Suprapubic skin (tissue), 4 donors: ENCODE data around the gene NOSIP. TPM values are rescaled to one million over a fixed set of nuclear protein-coding genes. Genes with fewer than 3 reads are reported as not detected.

Experiments
- DNase-seq, 2 donors: peaks; one replicate each; pipeline ENCODE4 v3.0.0-alpha.2; 2019; ENCODE audit warnings: low spot score in 2 of 2
- H3K27ac ChIP-seq: fragments of 200-600 bp; sonication (generic); one replicate; pipeline ENCODE4 v1.5.1; 2019
- H3K27me3 ChIP-seq: fragments of 200-600 bp; sonication (generic); one replicate; pipeline ENCODE4 v1.5.1; 2019
- H3K36me3 ChIP-seq: fragments of 200-600 bp; sonication (generic); one replicate; pipeline ENCODE4 v1.5.1; 2019
- H3K4me1 ChIP-seq: fragments of 200-600 bp; sonication (generic); one replicate; pipeline ENCODE4 v1.5.1; 2019
- H3K4me3 ChIP-seq: fragments of 200-600 bp; sonication (generic); one replicate; pipeline ENCODE4 v1.5.1; 2019; ENCODE audit warnings: mild to moderate bottlenecking
- H3K9me3 ChIP-seq: fragments of 200-600 bp; sonication (generic); one replicate; pipeline ENCODE4 v1.5.1; 2019
- CTCF ChIP-seq, 2 donors: fragments of 200-600 bp in 1 of 2; fragments of 450-650 bp in 1 of 2; sonication (generic) in 1 of 2; IDR thresholded peaks; one replicate each; pipeline ENCODE4 v1.5.1; 2016 to 2019; ENCODE audit warnings: antibody characterized with exemption in 2 of 2, mild to moderate bottlenecking in 1 of 2, moderate library complexity in 1 of 2
- EP300 ChIP-seq: sonication (generic); formaldehyde crosslinking; IDR thresholded peaks from one replicate; pipeline ENCODE4 v1.6.1; 2017; ENCODE audit warnings: antibody characterized with exemption
- POLR2A ChIP-seq, 2 donors: fragments of 450-650 bp; IDR thresholded peaks; one replicate each; pipeline ENCODE4 v1.6.1; 2017; ENCODE audit warnings: antibody characterized with exemption in 2 of 2, mild to moderate bottlenecking in 2 of 2, moderate library complexity in 2 of 2
- POLR2AphosphoS5 ChIP-seq, 3 donors: sonication (generic); formaldehyde crosslinking; IDR thresholded peaks; one replicate each; pipeline ENCODE4 v1.6.1; 2017; ENCODE audit warnings: antibody characterized with exemption in 3 of 3
- WGBS: methylation state at CpG from one replicate; pipeline ENCODE4 v1.1.5; 2018; 5-methylcytosine and 5-hydroxymethylcytosine counted together
- total RNA-seq, 4 donors: library from RNA; depleted of rRNA; stranded (reverse); fragments of >200 nt; gene quantifications; one replicate each; pipeline ENCODE4 v1.1.0, GENCODE V29; 2016

The NOSIP gene
- total RNA-seq, 4 donors from 2014 or later = 42.5 to 85.6 (median 68.9) TPM

- Histone ChIP-seq H3K27ac (no peak overlapping the region), H3K9me3 (no peaks in the 10 kb centered on the region), H3K4me3 (no peak overlapping the region), H3K36me3 (peaks cover 77% of the 10 kb centered on the region), H3K4me1 (peaks cover 24% of the 10 kb centered on the region), H3K27me3 (no peaks in the 10 kb centered on the region)
- no peak for DNase-seq
- TF ChIP-seq EP300 (no peak), POLR2AphosphoS5 (IDR thresholded peaks at IDR 0.05) (no peak), CTCF (IDR thresholded peaks at IDR 0.05) (no peak)
- 96% methylated on average over 33 of the region's 65 CpGs for WGBS
These were observed 16.8 kb upstream of the NOSIP start for GRCh38 chr19:49596954-49597702.

GRCh38 chr19:49596407-49596806 is 16.1 kb upstream of the NOSIP start:
- H3K4me3 ChIP-seq = no peak overlapping the region
- H3K4me1 ChIP-seq = peaks cover 26% of the 10 kb centered on the region
- DNase-seq = no peak
- H3K36me3 ChIP-seq = peaks cover 70% of the 10 kb centered on the region
- no peak overlapping the region for H3K27ac ChIP-seq
- 93% methylated on average over 15 of the region's 15 CpGs for WGBS
- H3K9me3 ChIP-seq = no peaks in the 10 kb centered on the region
- no peaks in the 10 kb centered on the region for H3K27me3 ChIP-seq
- TF ChIP-seq CTCF (IDR thresholded peaks at IDR 0.05) (no peak), POLR2AphosphoS5 (IDR thresholded peaks at IDR 0.05) (no peak), POLR2A (IDR thresholded peaks at IDR 0.05) (no peak), EP300 (no peak)

- DNase-seq = no peak
- Histone ChIP-seq H3K4me1 (peaks cover 26% of the 10 kb centered on the region), H3K4me3 (no peak overlapping the region), H3K27ac (no peak overlapping the region), H3K36me3 (peaks cover 65% of the 10 kb centered on the region), H3K27me3 (no peaks in the 10 kb centered on the region), H3K9me3 (no peaks in the 10 kb centered on the region)
- WGBS = 89% methylated on average over 9 of the region's 32 CpGs
- TF ChIP-seq CTCF (IDR thresholded peaks at IDR 0.05) = no peak
- TF ChIP-seq POLR2AphosphoS5 (IDR thresholded peaks at IDR 0.05) = no peak
- no peak for TF ChIP-seq POLR2A (IDR thresholded peaks at IDR 0.05)
- TF ChIP-seq EP300 = no peak
These were observed 15.6 kb upstream of the NOSIP start for GRCh38 chr19:49595819-49596404.

- Histone ChIP-seq H3K4me1 (peaks cover 31% of the 10 kb centered on the region), H3K9me3 (no peaks in the 10 kb centered on the region), H3K4me3 (no peak overlapping the region), H3K27me3 (no peaks in the 10 kb centered on the region), H3K27ac (no peak overlapping the region), H3K36me3 (peaks cover 62% of the 10 kb centered on the region)
- WGBS = 95% methylated on average over 13 of the region's 35 CpGs
- no peak for DNase-seq
- TF ChIP-seq CTCF (IDR thresholded peaks at IDR 0.05) (no peak), EP300 (no peak), POLR2A (IDR thresholded peaks at IDR 0.05) (no peak), POLR2AphosphoS5 (IDR thresholded peaks at IDR 0.05) (no peak)
These were observed 14.8 kb upstream of the NOSIP start for GRCh38 chr19:49594993-49595818.
